A549 (cell line): ENCODE results near the gene TECPR2. TPM values are rescaled to one million over a fixed set of nuclear protein-coding genes. Genes with fewer than 3 reads are reported as not detected.

Experiments used
- ATAC-seq, 2 experiments: fragments of 200-7000 bp in 1 of 2; fragments of >200 bp in 1 of 2; cut with Nextera tagmentation in 1 of 2; cut with Tn5 transposase in 1 of 2; 3 replicates each; pipeline versions ENCODE4 v1.8.0 to v1.9.1; 2018 to 2020; ENCODE audit warnings: mild to moderate bottlenecking in 1 of 2, moderate library complexity in 1 of 2
- CTCF ChIA-PET: fragments of 300-600 bp; sonication (Branson Sonifier 250); formaldehyde crosslinking; extraction: SDS; loops from one replicate; lab custom pipeline; 2021; ENCODE audit warnings: antibody characterized with exemption, inconsistent platforms; lab: Yijun Ruan, JAX
- POLR2A ChIA-PET: fragments of 350-600 bp; formaldehyde crosslinking; extraction: SDS; loops from one replicate; lab custom pipeline; 2021; ENCODE audit warnings: antibody characterized with exemption, inconsistent platforms; lab: Yijun Ruan, JAX
- DNase-seq, 2 experiments: peaks; one replicate each; pipeline versions ENCODE4 v3.0.0 to v3.0.0-alpha.2; 2011 to 2016; ENCODE audit warnings: low read depth in 1 of 2, low spot score in 1 of 2
- FAIRE-seq: peaks from 2 replicates; lab custom pipeline; 2011; peaks lifted over from hg19 to GRCh38; lab: Jason Lieb, UNC
- H3K27ac ChIP-seq, 2 experiments: fragments of >200 bp; sonication (Bioruptor Twin); formaldehyde crosslinking; 3 replicates each; pipeline ENCODE4 v1.5.1; 2016 to 2017
- H3K4me1 ChIP-seq: fragments of >200 bp; sonication (Bioruptor Twin); formaldehyde crosslinking; 3 replicates; pipeline ENCODE4 v1.6.1; 2016
- H3K4me2 ChIP-seq: fragments of >200 bp; sonication (Bioruptor Twin); formaldehyde crosslinking; 3 replicates; pipeline ENCODE4 v1.6.1; 2016
- H3K4me3 ChIP-seq: fragments of >200 bp; sonication (Bioruptor Twin); formaldehyde crosslinking; 3 replicates; pipeline ENCODE4 v1.5.1; 2016
- H3K9me3 ChIP-seq: fragments of >200 bp; sonication (Bioruptor Twin); formaldehyde crosslinking; 3 replicates; pipeline ENCODE4 v1.6.1; 2016
- BHLHE40 ChIP-seq: IDR thresholded peaks from 2 replicates; pipeline ENCODE4 v1.6.1; 2012; ENCODE audit warnings: low read depth, low read length, inconsistent platforms
- CEBPB ChIP-seq, 2 experiments: fragments of >200 bp in 1 of 2; sonication (Bioruptor Twin) in 1 of 2; formaldehyde crosslinking in 1 of 2; IDR thresholded peaks; 2 replicates each; pipeline ENCODE4 v1.6.1; 2012 to 2016
- EHMT2 ChIP-seq: fragments of 200-600 bp; sonication (generic); IDR thresholded peaks from 2 replicates; pipeline ENCODE4 v1.6.1; 2016; ENCODE audit warnings: antibody characterized with exemption, low read depth, mild to moderate bottlenecking, moderate library complexity
- EP300 ChIP-seq, 2 experiments: fragments of >200 bp; sonication (Bioruptor Twin); formaldehyde crosslinking; IDR thresholded peaks; 2 replicates in 1 of 2; 3 replicates in 1 of 2; pipeline ENCODE4 v1.6.1; 2016 to 2017
- ESRRA ChIP-seq: fragments of 150-350 bp; IDR thresholded peaks from 2 replicates; pipeline ENCODE4 v1.6.1; 2014; ENCODE audit warnings: mild to moderate bottlenecking, low read length, borderline replicate concordance
- HES2 ChIP-seq: fragments of >200 bp; sonication (Bioruptor Twin); formaldehyde crosslinking; IDR thresholded peaks from 2 replicates; pipeline ENCODE4 v1.6.1; 2016
- HEYL ChIP-seq: fragments of 250-450 bp; sonication (Bioruptor Pico); IDR thresholded peaks from 2 replicates; pipeline ENCODE4 v1.8.0; 2021; ENCODE audit warnings: mild to moderate bottlenecking, moderate library complexity
- HOXB5 ChIP-seq: fragments of 250-450 bp; sonication (Bioruptor Pico); IDR thresholded peaks from 2 replicates; pipeline ENCODE4 v1.5.0; 2020; ENCODE audit warnings: mild to moderate bottlenecking, moderate library complexity
- KDM5A ChIP-seq: fragments of 200-600 bp; sonication (generic); IDR thresholded peaks from 2 replicates; pipeline ENCODE4 v1.6.1; 2016; ENCODE audit warnings: antibody characterized with exemption, mild to moderate bottlenecking
- NPAS2 ChIP-seq: fragments of 250-450 bp; sonication (Bioruptor Pico); IDR thresholded peaks from 2 replicates; pipeline ENCODE4 v1.8.0; 2022; ENCODE audit warnings: mild to moderate bottlenecking, moderate library complexity, borderline replicate concordance
- PHF8 ChIP-seq: fragments of 200-600 bp; sonication (generic); IDR thresholded peaks from 2 replicates; pipeline ENCODE4 v1.6.1; 2016; ENCODE audit warnings: low read depth, mild to moderate bottlenecking, antibody characterized with exemption, moderate library complexity, borderline replicate concordance
- POLR2A ChIP-seq: IDR thresholded peaks from 2 replicates; pipeline ENCODE4 v1.6.1; 2012; ENCODE audit warnings: mild to moderate bottlenecking, low read length
- RAD21 ChIP-seq, 2 experiments: fragments of >200 bp in 1 of 2; sonication (Bioruptor Twin) in 1 of 2; formaldehyde crosslinking in 1 of 2; IDR thresholded peaks in 1 of 2; conservative IDR thresholded peaks in 1 of 2; 2 replicates in 1 of 2; 3 replicates in 1 of 2; pipeline ENCODE4 v1.6.1; 2012 to 2018; ENCODE audit warnings: inconsistent platforms in 1 of 2
- RARB ChIP-seq: fragments of 250-450 bp; sonication (Bioruptor Pico); IDR thresholded peaks from 2 replicates; pipeline ENCODE4 v1.8.0; 2021; ENCODE audit warnings: mild to moderate bottlenecking, moderate library complexity
- RCOR1 ChIP-seq: fragments of 150-350 bp; IDR thresholded peaks from 2 replicates; pipeline ENCODE4 v1.6.1; 2014; ENCODE audit warnings: antibody characterized with exemption, low read length, low read depth
- SMC3 ChIP-seq: fragments of >200 bp; sonication (Bioruptor Twin); formaldehyde crosslinking; IDR thresholded peaks from 3 replicates; pipeline ENCODE4 v1.6.1; 2018; ENCODE audit warnings: inconsistent platforms
- SREBF2 ChIP-seq: fragments of 450-650 bp; IDR thresholded peaks from 2 replicates; pipeline ENCODE4 v1.6.1; 2014; ENCODE audit warnings: mild to moderate bottlenecking, moderate library complexity
- TP53 ChIP-seq: fragments of 250-450 bp; sonication (Bioruptor Pico); IDR thresholded peaks from 2 replicates; pipeline ENCODE4 v1.5.0; 2021; ENCODE audit warnings: mild to moderate bottlenecking, moderate library complexity
- ZC3H11A ChIP-seq: fragments of 450-650 bp; IDR thresholded peaks from 2 replicates; pipeline ENCODE4 v1.6.1; 2014; ENCODE audit warnings: antibody characterized with exemption, mild to moderate bottlenecking
- WGBS: methylation state at CpG from one replicate; pipeline ENCODE4 v1.1.6; 2017; ENCODE audit errors: missing lambda C conversion rate; 5-methylcytosine and 5-hydroxymethylcytosine counted together
- polyA plus RNA-seq, 4 experiments: library from polyadenylated mRNA; depleted of rRNA in 3 of 4; stranded (reverse); fragments of >200 nt; fragmentation: RNase III in 1 of 4; extraction: RNeasy Plus Mini Kit Qiagen cat#74134 plus additional on column Dnase treatment in 1 of 4; gene quantifications; 2 replicates in 3 of 4; 3 replicates in 1 of 4; pipeline ENCODE4 v1.2.3, GENCODE V29; 2011 to 2017
- TF ChIP-seq, protein P1 (sequence below): IDR thresholded peaks from 2 replicates; pipeline ENCODE4 v1.6.1; 2012
- TF ChIP-seq, protein P2 (sequence below): fragments of >200 bp; sonication (Bioruptor Twin); formaldehyde crosslinking; IDR thresholded peaks from 3 replicates; pipeline ENCODE4 v1.5.1; 2016
- TF ChIP-seq, protein P3 (sequence below): fragments of 250-450 bp; sonication (Bioruptor Pico); IDR thresholded peaks from 2 replicates; pipeline ENCODE4 v1.5.0; 2020; ENCODE audit warnings: low read depth, mild to moderate bottlenecking, moderate library complexity

TECPR2 gene
- polyA plus RNA-seq, 2 of the 4 experiments (the other 2 are of a cell fraction) = 5.9 to 7.6 TPM

GRCh38 chr14:102316743-102317563 lies 45.8 kb upstream of the TECPR2 start (continued):
- TF ChIP-seq ESRRA (0 out of 2 replicates have a peak, but pooled peaks have one; percentile 32), RARB (CRISPR knock-in tag) (no peak), EHMT2 (no peak), HES2 (no peak)
- TF ChIP-seq, protein P1, sequence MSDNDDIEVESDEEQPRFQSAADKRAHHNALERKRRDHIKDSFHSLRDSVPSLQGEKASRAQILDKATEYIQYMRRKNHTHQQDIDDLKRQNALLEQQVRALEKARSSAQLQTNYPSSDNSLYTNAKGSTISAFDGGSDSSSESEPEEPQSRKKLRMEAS = peak; percentile 71; the same call in 1 of the 2 replicates

GRCh38 chr14:102317564-102318248 lies 45.0 kb upstream of the TECPR2 start:
- peak overlapping the region; percentile 79 to 99 for H3K27ac ChIP-seq
- no peaks in the 10 kb centered on the region for H3K9me3 ChIP-seq
- TF ChIP-seq RCOR1 = no peak
- no peak for TF ChIP-seq HOXB5 (CRISPR knock-in tag)
- TF ChIP-seq RAD21 (conservative IDR thresholded peaks at IDR 0.05 in 1 of 2, IDR thresholded peaks at IDR 0.05 in 1 of 2) = peak in 1 of 2 experiments; percentile 29; a peak in 1 of 5 replicates
- TF ChIP-seq HES2 = no peak
- TF ChIP-seq BHLHE40 = no peak
- TF ChIP-seq ZC3H11A = no peak
- 0 out of 2 replicates have a peak, but pooled peaks have one; percentile 9 for TF ChIP-seq PHF8
- TF ChIP-seq SMC3 = no peak
- no peak for TF ChIP-seq EP300 (IDR thresholded peaks at IDR 0.05)
- TF ChIP-seq POLR2A = no peak
- TF ChIP-seq, protein P2, sequence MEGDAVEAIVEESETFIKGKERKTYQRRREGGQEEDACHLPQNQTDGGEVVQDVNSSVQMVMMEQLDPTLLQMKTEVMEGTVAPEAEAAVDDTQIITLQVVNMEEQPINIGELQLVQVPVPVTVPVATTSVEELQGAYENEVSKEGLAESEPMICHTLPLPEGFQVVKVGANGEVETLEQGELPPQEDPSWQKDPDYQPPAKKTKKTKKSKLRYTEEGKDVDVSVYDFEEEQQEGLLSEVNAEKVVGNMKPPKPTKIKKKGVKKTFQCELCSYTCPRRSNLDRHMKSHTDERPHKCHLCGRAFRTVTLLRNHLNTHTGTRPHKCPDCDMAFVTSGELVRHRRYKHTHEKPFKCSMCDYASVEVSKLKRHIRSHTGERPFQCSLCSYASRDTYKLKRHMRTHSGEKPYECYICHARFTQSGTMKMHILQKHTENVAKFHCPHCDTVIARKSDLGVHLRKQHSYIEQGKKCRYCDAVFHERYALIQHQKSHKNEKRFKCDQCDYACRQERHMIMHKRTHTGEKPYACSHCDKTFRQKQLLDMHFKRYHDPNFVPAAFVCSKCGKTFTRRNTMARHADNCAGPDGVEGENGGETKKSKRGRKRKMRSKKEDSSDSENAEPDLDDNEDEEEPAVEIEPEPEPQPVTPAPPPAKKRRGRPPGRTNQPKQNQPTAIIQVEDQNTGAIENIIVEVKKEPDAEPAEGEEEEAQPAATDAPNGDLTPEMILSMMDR = no peak
- TF ChIP-seq ESRRA = no peak
- TF ChIP-seq TP53 (CRISPR knock-in tag) = no peak
- no peak for TF ChIP-seq SREBF2
- no peak for TF ChIP-seq KDM5A
- no peak for TF ChIP-seq NPAS2 (CRISPR knock-in tag)
- peak in 1 of 2 experiments; percentile 68 for DNase-seq
- ChIA-PET POLR2A (interaction anchor here (0.7 kb wide), 2 partner anchors 45 to 1431 kb away, joined by 3 to 4 read pairs; partner anchors contain the start of genes CINP and TECPR2), CTCF (interaction anchor here (0.6 to 8.8 kb wide), 29 partner anchors 8 to 473 kb away, joined by 3 to 100 read pairs (median 6); partner anchors contain the start of gene MOK)
- H3K4me2 ChIP-seq = peak overlapping the region; percentile 90
- peak overlapping the region; percentile 51 for H3K4me3 ChIP-seq
- FAIRE-seq = no peak
- 23% methylated on average over 12 of the region's 12 CpGs for WGBS
- ATAC-seq = peak in 1 of 2 experiments; percentile 6; a peak in 2 of 6 replicates
- H3K4me1 ChIP-seq = peaks cover 37% of the 10 kb centered on the region

DNA sequence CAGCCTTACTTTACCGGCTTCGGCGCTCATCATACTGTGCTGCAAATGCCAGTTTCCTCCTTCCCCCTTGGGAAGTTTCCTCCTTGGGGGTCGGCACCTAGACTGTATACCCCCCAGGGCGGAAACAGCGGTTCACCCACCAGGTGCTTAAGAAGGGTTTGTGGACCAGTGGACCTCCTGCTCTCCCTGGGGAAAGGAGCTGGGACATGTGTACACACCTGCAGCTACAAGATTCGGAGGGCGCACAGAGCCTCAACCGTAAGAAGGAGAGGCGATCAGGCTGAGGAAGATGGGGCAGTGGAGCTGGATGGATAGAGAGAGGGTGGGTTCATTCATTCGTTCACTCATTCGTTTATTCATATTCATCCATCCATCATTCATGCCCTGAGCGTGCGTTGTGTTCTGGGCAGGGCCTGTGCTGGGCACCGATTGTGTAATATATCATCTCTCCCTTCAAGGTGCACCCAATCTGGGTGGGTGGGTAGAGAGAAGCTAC lies 43.9 kb upstream of the TECPR2 start:
- CTCF ChIA-PET = interaction anchor here (1.0 to 8.8 kb wide), 8 partner anchors 10 to 358 kb away, joined by 3 to 100 read pairs (median 18); partner anchors contain the start of gene MOK

More for the DNA sequence above, 43.9 kb upstream of the TECPR2 start:
- WGBS = 71% methylated on average over 15 of the region's 15 CpGs
- peaks cover 40% of the 10 kb centered on the region for H3K4me1 ChIP-seq
- H3K9me3 ChIP-seq = no peaks in the 10 kb centered on the region
- DNase-seq = no peak
- peak overlapping the region; percentile 98 to 99 for H3K27ac ChIP-seq
- POLR2A ChIA-PET = no interaction called here
- ATAC-seq = no peak
- H3K4me2 ChIP-seq = peak overlapping the region; percentile 90
- no peak for TF ChIP-seq HEYL (CRISPR knock-in tag)
- TF ChIP-seq, protein P3, sequence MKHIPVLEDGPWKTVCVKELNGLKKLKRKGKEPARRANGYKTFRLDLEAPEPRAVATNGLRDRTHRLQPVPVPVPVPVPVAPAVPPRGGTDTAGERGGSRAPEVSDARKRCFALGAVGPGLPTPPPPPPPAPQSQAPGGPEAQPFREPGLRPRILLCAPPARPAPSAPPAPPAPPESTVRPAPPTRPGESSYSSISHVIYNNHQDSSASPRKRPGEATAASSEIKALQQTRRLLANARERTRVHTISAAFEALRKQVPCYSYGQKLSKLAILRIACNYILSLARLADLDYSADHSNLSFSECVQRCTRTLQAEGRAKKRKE (CRISPR knock-in tag) = no peak
- peak; percentile 23 to 74; a peak in 2 of 4 replicates for TF ChIP-seq CEBPB (IDR thresholded peaks at IDR 0.05)
- FAIRE-seq = no peak
- peak overlapping the region; percentile 94 for H3K4me3 ChIP-seq
